HPDE6-E6E7 (cell line): ENCODE measurements around the gene KCNA2.

Source experiments
- DNase-seq: peaks from one replicate; pipeline ENCODE4 v3.0.0; 2011; ENCODE audit warnings: missing footprints; ENCODE audit errors: extremely low spot score

KCNA2 gene

DNA sequence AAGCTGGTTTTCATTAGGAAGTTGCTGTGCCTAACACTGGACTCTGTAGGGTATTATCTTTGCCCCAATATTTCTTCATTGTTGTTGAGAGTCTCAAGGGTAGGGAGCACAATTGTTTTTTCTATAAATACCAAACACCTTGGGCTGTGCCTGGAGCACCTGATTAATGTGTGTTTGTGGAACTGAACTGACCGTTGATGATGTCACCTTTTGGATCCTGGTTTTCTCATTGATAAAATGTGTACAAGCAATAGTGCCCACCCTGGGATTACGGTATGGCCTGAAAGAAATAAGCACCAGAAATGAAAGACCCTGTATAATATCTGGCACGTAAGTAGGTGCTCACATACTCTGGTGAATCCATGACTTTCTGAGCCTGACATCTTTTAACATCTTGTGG, 39.3 kb downstream of the KCNA2 start:
- DNase-seq = no peak

GRCh38 chr1:110565565-110565964, 40.6 kb downstream of the KCNA2 start:
- no peak for DNase-seq

GRCh38 chr1:110563089-110563488, 43.1 kb downstream of the KCNA2 start:
- DNase-seq = no peak

DNA sequence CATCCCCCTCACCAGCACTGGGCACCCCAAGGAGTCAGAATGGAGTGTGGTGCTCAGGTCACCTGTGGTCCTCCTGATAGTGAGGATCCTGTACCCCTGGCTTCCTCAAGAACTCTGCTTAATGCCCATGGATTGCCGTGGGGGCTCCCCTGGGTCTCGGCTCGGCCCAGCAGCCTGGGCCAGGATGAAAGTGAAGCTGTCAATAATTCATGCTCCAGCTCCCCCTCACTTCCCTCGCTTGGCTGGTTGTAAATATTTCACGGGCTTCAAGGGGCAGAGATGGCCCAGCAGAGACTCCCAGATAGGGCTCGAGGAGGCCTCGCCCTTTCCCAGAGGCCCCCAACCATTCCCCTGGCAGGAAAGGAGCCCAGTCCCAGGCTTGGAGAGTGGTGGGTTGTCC, 44.6 kb downstream of the KCNA2 start:
- DNase-seq = no peak

GRCh38 chr1:110559157-110559556, 47.0 kb downstream of the KCNA2 start:
- DNase-seq = no peak

GRCh38 chr1:110557481-110557880, 48.7 kb downstream of the KCNA2 start:
- no peak for DNase-seq

DNA sequence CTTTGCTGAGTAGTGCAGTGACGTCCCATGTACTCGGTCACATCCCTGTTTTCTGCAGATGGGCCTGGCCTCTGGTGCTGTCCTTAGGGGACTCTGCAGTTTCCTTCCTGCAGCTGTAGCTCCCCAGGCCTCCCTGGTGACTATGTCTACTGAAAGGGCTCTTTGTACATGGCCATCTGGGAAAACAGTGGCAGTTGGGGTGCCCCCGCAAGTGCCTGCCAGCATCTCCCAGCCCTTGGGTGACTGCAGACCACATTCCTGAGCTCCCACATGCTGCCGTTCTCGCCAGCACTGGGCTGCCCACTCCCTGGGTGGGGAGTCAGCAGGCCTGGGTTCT, 49.7 kb downstream of the KCNA2 start:
- no peak for DNase-seq

DNA sequence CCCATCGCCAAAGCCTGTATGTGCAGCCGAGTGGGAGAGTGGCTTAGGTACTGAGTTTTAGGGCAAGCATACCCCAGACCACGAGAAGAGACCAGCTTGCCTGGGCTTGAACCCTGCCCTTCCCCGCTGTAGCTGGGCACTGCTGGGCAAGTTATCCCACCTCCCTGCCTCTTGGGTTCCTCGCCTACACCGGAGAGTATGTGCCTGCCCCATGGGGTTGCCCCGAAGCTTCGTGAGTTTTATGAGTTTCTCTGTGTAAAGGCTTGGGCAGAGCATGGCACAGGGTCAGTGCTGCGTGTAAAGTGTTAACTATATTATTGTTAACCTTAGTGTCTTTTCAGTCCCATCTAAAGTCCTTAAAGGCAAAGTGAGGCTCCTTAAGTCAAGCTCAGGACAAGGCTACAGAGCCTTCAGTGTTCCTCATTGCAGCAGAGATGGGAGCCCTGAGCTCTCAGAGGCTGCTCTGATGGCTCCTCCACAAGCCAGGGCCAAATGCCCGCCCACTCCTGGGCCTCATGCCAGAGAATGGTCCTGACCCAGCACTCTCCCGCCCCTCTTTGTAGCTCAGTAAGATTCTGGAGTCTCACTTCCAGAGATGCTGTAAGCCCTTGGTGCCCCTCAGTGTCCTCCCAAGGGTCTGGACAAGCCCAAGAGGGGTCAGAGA, 50.2 kb downstream of the KCNA2 start:
- DNase-seq = no peak

GRCh38 chr1:110554871-110555801, 51.0 kb downstream of the KCNA2 start:
- no peak for DNase-seq

GRCh38 chr1:110551278-110551809, 54.8 kb downstream of the KCNA2 start:
- DNase-seq = no peak

- DNase-seq = no peak
Observed at GRCh38 chr1:110549831-110550230, 56.3 kb downstream of the KCNA2 start.

DNA sequence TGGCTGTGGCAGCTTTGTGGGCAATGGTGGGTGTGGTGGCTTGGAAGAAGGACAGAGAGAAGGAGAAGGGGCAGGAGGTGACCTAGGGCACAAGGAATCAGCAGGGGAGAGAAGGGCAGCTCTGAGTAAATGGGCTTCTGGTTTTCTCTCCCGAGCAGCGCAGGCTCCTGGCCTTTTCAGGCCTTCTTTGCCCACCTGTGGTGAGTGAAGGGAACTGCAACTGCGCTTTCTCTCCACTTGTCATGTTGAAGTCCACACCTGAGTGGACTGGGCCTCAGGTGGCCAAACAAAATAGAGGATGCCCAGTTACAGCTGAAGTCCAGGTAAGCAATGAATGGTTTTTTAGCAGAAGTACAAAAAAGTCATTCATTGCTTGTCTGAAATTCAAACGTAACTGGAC, 57.8 kb downstream of the KCNA2 start:
- DNase-seq = peak; percentile 31

GRCh38 chr1:110547017-110547416, 59.1 kb downstream of the KCNA2 start:
- no peak for DNase-seq

DNA sequence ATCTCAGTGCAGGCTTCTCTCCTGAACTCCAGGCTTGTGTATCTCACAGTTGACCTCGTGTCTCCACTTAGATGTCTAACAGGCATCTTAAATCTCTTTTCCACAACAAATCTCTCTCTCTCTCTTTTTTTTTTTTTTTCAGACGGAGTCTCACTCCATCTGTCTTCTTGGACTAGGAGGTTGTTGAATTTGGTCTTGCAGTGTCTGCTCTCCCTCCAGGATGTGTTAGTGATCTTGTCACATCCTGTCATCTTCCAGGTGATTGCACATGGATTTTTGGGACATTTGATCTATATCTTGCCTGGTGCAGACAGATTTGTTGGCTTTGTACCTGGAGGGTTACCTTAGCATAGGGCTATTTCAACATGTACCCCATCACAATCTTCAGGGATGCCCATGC, 60.7 kb downstream of the KCNA2 start:
- no peak for DNase-seq

DNA sequence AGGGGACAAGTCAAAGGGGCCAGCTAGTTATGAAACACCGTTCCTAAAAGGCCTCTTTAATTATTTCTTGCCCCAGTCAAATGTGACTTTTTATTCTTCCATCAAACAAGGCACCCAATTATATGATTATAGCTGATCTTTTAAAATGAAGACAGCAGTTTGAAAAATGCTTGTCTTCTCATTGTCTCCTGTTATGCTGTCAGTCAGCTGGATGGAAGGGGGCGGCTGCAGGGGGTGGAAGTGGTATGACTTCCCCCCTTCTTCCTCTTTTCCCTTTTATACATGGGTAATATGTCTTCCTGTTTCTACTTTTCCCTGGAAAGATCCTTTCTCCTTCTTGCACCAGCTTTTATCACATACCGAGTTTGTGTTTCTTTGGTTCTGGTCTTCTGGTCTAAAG, 61.4 kb downstream of the KCNA2 start:
- no peak for DNase-seq
